IMR-90 (cell line): Measurements from ENCODE around the gene NXPE3.

ENCODE experiments used
- POLR2A ChIP-seq: IDR thresholded peaks from 2 replicates; pipeline ENCODE4 v1.6.1; 2012; ENCODE audit warnings: mild to moderate bottlenecking, low read depth, low read length
- RCOR1 ChIP-seq: IDR thresholded peaks from 2 replicates; pipeline ENCODE4 v1.6.1; 2012; ENCODE audit warnings: mild to moderate bottlenecking, low read length, improper control_type of control experiment; ENCODE audit not compliant: insufficient replicate concordance

GRCh38 chr3:101735833-101736232 lies 43.2 kb upstream of the NXPE3 start:
- TF ChIP-seq POLR2A (no peak), RCOR1 (no peak)
